GM15510 (cell line): ENCODE measurements around the gene MRPL48.

ENCODE experiments used
- POLR2A ChIP-seq: IDR thresholded peaks from 3 replicates; pipeline ENCODE4 v1.6.1; 2011; ENCODE audit warnings: borderline replicate concordance; ENCODE audit not compliant: insufficient read length; ENCODE audit errors: extremely low read depth

The MRPL48 gene

DNA sequence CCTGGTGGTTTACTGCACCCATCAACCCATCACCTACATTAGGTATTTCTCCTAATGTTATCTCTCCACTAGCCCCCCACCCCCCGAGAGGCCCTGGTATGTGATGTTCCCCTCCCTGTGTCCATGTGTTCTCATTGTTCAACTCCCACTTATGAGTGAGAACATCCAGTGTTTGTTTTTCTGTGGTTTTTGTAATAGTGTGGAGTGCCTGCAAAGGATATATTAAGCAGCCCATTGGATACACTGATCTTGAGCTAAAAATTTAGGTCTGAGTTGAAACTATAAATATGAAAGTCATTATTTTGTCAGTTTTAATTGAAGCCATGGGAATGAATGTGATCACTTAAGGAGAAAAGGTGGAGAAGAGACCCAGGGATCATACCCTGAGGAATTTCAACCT lies 23.0 kb downstream of the MRPL48 start:
- no peak for TF ChIP-seq POLR2A

DNA sequence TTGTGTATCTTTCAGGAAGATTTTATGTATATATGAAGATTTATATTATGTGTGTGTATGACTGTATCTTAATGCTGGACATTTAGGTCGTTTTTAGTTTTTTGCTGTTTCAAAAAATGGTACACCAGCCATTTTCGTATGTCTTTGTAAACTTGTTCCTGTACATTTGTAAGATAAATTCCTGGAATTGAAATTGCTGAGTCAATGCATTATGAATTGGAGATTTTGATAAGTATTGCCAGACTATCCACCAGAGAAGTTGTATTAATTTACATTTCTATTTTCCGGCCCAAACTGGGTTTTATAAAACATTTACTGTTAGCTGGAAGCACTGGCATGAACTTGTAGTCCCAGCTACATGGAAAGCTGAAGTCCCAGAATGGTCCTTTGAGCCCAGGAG lies 24.6 kb downstream of the MRPL48 start:
- TF ChIP-seq POLR2A: no peak

GRCh38 chr11:73814812-73815211 lies 27.1 kb downstream of the MRPL48 start:
- no peak for TF ChIP-seq POLR2A

DNA sequence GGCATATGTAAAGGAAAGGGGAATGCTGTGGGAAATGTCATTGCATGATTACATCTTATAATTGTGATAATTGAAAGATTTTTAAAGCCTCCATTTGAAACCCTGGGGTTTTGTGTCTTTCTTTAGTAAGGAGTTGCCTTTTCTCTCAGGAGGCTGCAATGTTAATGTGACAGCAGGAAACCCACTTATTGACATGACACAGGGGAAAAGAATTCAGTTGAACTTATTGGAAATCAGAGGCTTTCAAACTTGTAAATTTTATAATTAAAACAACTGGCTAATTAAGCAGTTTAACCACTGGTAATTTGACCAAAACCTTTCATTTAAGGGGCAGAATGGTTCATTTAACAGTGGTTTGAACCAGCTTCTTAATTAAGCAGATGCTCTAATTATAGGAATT lies 31.2 kb downstream of the MRPL48 start:
- TF ChIP-seq POLR2A: no peak

DNA sequence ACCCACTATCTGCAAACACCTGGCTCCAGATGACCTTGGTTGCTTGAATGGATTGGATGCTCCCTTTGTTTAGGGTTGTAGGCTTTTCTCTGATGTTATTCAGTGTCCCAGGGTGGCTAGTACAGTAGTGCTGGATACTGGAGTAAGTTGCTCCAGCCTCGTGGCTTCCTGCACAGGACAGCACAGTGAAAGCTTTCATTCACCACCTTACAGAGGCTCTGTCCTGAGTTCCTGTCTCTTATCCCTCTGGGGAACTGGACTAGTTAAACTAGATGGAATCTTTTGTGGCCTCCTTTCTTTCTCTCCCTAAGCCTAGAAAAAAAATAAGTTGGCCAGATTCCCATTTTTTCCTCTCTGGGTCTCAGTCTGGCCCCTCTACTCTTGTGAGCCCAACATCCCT lies 42.6 kb downstream of the MRPL48 start:
- TF ChIP-seq POLR2A: no peak

DNA sequence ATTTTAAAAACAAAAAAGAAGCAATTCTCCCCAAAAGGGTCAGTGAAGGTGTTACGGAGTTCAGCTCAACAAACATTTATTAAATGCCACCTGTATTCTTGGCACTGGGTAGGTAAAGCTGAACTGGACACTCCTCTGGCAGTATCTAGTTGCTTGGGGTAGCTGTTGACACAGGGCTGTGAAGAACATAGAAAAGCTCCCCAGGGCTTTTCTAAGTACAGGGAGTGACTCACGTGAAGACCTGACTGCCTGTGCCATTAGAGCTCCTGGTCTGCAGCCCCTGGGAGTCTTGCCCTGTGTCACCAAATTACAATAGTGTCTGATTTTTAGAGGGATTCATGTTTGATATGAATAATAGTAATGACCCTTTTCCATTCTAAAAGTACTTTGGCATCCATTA lies 45.4 kb downstream of the MRPL48 start:
- no peak for TF ChIP-seq POLR2A

DNA sequence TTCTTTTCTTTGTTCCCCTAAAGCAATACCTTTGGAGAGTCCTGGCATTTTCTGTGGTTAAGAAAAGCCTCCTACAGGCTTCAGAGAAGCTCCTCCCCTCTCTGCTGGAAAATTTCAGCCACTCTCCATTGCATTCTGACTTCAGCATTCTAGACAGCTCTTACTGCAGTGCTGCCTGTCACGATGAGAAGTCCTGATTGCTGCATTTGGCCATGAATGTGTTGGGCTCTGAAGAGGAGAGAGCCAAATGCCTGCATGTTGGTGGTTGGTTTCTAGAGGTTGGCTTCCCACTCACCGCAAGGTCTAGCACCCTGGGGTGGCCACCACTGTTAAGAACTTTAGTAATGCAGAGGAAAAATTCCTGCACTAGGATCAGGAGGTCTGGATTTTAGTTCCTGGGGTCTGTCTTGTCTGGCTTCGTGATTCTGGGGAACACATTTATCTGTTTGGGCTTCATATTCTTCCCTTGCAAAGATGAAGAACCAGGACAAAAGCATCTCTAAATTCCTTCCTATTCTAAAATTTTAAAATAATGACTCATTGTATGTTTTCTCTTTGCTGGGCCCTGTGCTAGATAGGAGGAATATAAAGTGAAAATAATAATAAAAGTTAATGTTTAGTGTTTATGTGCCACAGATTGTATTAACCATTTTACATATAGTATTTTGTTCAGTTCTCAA lies 50.9 kb downstream of the MRPL48 start:
- no peak for TF ChIP-seq POLR2A

DNA sequence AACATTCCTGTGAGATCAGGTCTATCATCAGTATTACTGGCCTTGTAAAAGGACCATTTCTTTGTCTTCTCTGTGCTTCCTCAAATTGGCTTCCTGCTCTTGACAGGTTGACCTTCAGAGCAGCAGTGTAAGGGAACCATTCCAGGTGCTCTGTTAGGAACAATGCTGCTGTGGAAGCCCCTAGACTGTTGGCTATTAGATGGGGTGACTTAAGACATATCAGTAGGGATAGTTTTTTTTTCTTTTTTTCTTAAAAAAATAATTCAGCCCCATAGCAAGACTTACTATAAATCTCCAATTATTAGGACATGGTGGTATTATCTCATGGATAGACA lies 51.4 kb downstream of the MRPL48 start:
- no peak for TF ChIP-seq POLR2A

- no peak for TF ChIP-seq POLR2A
Measured at GRCh38 chr11:73851046-73851764, 63.5 kb downstream of the MRPL48 start.

GRCh38 chr11:73852049-73852448 lies 64.4 kb downstream of the MRPL48 start:
- no peak for TF ChIP-seq POLR2A

DNA sequence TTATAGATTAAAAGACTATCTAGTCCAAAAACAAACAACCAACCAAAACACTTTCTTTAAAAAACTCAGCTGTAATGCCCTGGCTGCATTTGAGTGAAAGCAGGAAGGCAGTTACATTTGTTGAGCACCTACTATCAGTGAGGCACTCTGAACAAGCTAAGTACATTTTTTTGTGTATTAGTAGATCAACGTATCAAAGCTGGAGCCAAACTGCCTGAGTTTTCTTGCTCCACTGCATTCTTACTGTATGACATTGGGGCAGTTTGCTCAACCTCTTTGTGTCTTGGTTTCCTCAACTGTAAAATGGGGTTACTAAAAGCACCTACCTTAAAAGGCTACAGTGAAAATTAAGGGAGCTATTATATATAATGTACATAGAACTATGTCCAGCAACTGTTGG lies 67.0 kb downstream of the MRPL48 start:
- TF ChIP-seq POLR2A: no peak

DNA sequence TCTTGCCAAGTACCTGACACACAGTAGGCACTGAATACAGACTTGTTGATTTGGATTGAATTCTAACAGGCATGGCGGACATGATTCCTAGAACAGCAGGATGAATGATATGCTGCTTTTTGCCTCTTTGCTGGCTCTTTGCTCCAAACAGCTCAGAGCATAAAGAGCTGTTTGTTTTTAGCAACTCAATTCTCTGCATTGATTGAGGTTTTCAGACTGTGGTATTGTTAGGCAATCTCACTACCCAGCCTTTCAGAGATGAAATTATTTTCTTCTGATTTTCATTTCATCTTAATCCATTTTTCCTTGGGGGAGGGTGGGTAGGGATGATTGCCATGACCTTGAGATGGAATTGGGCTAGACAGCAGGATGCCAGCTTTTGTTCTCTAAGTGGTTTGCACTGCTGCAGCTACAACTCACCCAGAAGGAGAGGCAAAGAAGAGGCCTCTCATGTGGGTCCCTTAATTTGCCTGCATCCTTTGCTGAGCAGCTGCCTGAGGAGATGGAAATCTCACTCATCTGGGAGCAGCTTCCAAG lies 68.4 kb downstream of the MRPL48 start:
- TF ChIP-seq POLR2A: no peak

DNA sequence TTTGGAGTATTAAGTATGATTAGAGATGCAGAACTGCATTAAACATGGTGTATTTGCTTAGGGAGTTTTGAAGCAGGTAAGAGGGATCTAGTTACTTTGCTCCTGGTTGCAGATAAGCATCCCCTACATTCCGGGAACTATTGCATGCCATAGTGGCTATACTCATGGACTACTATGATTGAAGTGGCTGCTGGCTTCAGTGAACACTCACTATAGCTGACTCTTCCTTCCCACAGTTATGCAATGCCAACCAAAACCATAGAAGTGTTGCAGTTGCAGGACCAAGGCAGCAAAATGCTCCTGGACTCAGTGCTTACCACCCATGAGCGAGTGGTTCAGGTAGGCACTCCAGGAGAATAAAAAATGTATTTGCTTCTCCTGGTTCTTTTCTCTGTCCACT lies 72.0 kb downstream of the MRPL48 start:
- no peak for TF ChIP-seq POLR2A

- no peak for TF ChIP-seq POLR2A
Measured at GRCh38 chr11:73860202-73860601, 72.5 kb downstream of the MRPL48 start.

GRCh38 chr11:73862986-73863385 lies 75.3 kb downstream of the MRPL48 start:
- no peak for TF ChIP-seq POLR2A

DNA sequence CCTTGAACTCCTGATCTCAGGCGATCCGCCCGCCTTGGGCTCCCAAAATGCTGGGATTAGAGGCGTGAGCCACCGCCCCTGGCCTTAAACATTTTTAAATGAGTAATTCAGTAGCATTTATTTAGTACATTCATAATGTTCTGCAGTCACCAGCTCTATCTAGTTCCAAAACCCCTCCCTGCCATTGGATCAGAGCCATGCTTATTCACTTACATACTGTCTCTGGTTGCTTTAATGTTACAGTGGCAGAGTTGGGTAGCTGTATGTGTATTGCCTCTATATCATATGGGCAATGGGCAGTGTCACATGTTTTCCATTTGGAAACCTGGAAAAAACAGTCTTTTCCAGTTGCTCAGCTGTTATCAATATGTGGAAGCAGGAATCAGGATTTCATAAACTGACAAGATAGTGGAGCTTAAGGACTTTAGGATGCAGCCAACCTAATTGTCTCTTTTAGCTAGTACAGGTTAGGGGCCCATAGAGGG lies 78.5 kb downstream of the MRPL48 start:
- TF ChIP-seq POLR2A: no peak
